ENCODE results near the gene ARFGEF3.

The ARFGEF3 gene

DNA sequence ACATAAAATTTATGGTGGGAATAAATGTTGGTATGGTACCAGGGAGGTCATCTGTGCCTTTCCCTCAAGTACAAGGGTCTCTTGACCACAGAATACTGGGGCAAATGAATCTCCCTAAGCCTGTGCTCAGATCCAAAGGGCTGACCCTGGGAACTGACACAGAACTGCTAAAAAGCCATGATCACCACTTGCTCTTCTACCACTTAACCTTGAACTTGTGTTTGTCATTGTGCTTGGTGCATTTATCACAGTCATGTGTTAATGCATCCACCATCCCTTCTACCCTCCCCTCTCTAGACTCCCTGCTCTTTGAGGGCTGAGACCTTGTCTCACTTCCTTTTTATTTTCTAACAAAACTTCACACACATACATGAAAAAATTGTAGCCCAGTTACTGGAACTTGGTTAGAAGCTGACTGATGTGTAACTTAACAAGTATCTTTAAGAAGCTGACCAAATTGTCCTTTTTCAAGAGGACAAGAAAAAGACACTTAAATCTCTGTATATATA is 102.7 kb downstream of the ARFGEF3 start:
- no peak for TF ChIP-seq CTCF (IDR thresholded peaks at IDR 0.05; ENCODE audit: low read depth, low read length, missing control alignments)
- DNase-seq (ENCODE audit: extremely low read depth, low read depth): no peak
- no peak overlapping the region for H3K4me3 ChIP-seq (replicated peaks; ENCODE audit: low read depth, low read length)

DNA sequence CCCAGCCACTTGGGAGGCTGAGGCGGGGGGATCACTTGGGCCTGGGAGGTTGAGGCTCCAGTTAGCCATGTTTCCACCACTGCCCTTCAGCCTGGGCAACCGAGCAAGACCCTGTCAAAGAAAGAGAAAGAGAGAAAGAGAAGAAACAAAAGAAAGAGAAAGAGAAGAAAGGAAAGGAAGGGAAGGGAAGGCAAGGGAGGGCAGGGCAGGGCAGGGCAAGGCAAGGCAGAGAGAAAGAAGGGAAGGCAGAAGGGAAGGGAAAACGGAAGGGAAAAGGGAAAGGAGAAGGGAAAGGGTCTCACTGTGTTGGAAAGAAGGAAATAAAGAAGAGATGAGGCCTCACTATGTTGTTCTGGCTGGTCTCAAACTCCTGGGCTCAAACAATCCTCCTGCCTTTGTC is 104.4 kb downstream of the ARFGEF3 start:
- no peak for TF ChIP-seq CTCF (IDR thresholded peaks at IDR 0.05; ENCODE audit: low read depth, low read length, missing control alignments)
- no peak for DNase-seq (ENCODE audit: extremely low read depth, low read depth)
- H3K4me3 ChIP-seq (replicated peaks; ENCODE audit: low read depth, low read length): no peak overlapping the region

DNA sequence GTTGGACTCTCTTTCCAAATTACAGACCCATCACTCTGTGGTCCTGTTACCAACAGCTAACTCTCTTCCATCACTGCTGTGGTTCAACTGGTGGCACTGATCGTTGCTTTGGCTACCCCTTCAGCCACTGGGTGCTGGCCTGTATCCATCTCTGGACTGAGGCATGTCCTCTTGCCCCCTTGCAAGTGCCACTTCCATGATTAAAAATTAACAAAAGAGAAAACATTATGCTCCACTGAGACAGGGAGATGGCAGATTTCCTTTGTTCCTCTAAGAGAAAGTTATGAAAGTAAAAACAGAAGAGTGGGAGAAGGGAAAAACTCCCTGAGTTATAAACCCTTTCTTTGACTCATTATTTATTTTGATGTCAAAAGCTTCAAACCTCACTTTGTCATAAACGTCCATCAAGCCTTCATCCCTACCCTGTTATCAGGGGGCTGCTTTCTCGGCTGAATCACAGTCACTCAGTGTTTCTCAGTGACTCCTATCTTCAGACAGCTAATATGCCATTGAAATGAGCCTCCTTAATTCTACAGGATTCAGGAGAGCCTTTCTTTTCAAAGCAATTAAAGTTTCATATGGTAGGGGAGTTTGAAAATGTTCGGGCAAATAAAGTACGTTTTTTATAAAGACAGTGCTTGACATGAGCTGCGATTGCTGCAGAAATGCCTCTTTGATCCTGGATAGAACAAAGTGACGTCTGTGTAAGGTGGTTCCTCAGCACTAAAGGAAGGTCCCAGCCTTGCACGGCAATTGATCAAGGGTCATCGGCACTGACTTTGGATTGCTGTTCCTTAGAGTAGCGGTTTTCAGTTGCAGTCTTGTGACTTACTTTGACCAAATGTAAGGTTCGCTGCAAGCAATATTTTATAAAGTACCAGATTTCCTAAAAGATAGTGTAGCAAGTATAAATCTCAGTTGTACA is 106.5 kb downstream of the ARFGEF3 start:
- DNase-seq (ENCODE audit: extremely low read depth, low read depth): no peak
- no peak overlapping the region for H3K4me3 ChIP-seq (replicated peaks; ENCODE audit: low read depth, low read length)
- TF ChIP-seq CTCF (IDR thresholded peaks at IDR 0.05; ENCODE audit: low read depth, low read length, missing control alignments): no peak

GRCh38 chr6:138271451-138271850 is 109.7 kb downstream of the ARFGEF3 start:
- no peak overlapping the region for H3K4me3 ChIP-seq (replicated peaks; ENCODE audit: low read depth, low read length)
- DNase-seq (ENCODE audit: extremely low read depth, low read depth): no peak
- TF ChIP-seq CTCF (IDR thresholded peaks at IDR 0.05; ENCODE audit: low read depth, low read length, missing control alignments): no peak

DNA sequence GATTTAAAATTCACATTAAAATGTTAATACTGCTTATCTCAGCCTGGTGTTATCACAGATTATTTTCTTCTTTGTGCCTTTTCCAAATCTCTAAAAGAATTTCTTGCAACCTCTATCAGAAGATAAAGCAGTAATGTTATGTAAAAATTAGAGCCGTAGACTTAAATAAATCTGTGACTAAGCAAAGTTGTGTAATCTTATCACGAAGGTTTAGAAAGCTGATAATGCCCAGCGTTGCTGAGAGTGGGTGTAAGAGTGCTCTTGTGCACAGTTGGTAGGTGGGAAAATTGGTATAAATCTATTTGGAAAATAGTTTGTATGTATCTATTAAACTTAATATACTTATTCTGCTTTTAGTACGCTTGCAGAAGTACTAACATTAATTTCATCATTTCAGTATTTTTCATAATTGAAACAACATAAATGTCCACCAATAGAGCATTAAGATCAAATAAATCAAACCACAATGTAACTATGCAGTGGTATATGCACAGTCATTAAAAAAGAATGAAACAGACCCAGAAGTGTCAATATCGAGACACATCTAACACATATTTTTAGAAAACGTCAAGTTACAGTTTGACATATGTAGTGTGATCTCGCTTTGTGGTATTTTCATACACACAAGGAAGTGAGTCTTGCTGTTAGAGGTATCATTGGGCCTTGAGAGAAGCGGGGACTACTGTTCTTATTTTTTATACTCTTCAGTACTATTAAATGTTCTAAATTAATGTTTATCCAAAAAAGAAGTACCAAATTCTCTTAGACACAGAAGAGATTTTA is 111.0 kb downstream of the ARFGEF3 start:
- TF ChIP-seq CTCF (IDR thresholded peaks at IDR 0.05; ENCODE audit: low read depth, low read length, missing control alignments): no peak
- DNase-seq (ENCODE audit: extremely low read depth, low read depth): no peak
- no peak overlapping the region for H3K4me3 ChIP-seq (replicated peaks; ENCODE audit: low read depth, low read length)

- no peak for TF ChIP-seq CTCF (IDR thresholded peaks at IDR 0.05; ENCODE audit: low read depth, low read length, missing control alignments)
- no peak for DNase-seq (ENCODE audit: extremely low read depth, low read depth)
- H3K4me3 ChIP-seq (replicated peaks; ENCODE audit: low read depth, low read length): no peak overlapping the region
These were observed 114.2 kb downstream of the ARFGEF3 start for GRCh38 chr6:138275976-138276375.
